Activated naive CD8-positive, alpha-beta T cell treated with anti-CD3 and anti-CD28 coated beads, Interleukin-2, amount 10 ng/mL, durations not matched to agents 7 days and 5 days (primary cell): ENCODE data around the gene SWT1. TPM values are rescaled to one million over a fixed set of nuclear protein-coding genes. Genes with fewer than 3 reads are reported as not detected.

Experiments
- ATAC-seq: fragments of 150-1000 bp; cut with Tn5 transposase; one replicate; pipeline ENCODE4 v1.10.0; 2021; ENCODE audit warnings: low read depth, moderate library complexity
- POLR2A ChIA-PET: fragments of 350-600 bp; sonication (Branson Sonifier 250); formaldehyde crosslinking; loops from one replicate; lab custom pipeline; 2021; ENCODE audit warnings: antibody characterized with exemption; lab: Charles Lee
- DNase-seq: peaks from one replicate; pipeline ENCODE4 v3.0.0; 2021
- H3K27ac Mint-ChIP-seq: one replicate; pipeline ENCODE4 v1.8.0; 2022; ENCODE audit warnings: mild to moderate bottlenecking, mixed read lengths
- H3K27me3 Mint-ChIP-seq: one replicate; pipeline ENCODE4 v1.8.0; 2022; ENCODE audit warnings: mild to moderate bottlenecking, moderate library complexity, mixed read lengths
- H3K36me3 Mint-ChIP-seq: one replicate; pipeline ENCODE4 v1.8.0; 2021; ENCODE audit warnings: mild to moderate bottlenecking, mixed read lengths
- H3K4me1 Mint-ChIP-seq: one replicate; pipeline ENCODE4 v1.8.0; 2021; ENCODE audit warnings: mixed read lengths
- H3K4me3 Mint-ChIP-seq: one replicate; pipeline ENCODE4 v1.8.0; 2022; ENCODE audit warnings: mild to moderate bottlenecking, moderate library complexity, mixed read lengths
- H3K9me3 Mint-ChIP-seq: one replicate; pipeline ENCODE4 v1.8.0; 2021; ENCODE audit warnings: mixed read lengths
- total RNA-seq, 2 experiments: library from RNA; stranded (reverse); gene quantifications; one replicate each; pipeline ENCODE4 v1.2.3, GENCODE V29; 2021

Gene SWT1, protein sequence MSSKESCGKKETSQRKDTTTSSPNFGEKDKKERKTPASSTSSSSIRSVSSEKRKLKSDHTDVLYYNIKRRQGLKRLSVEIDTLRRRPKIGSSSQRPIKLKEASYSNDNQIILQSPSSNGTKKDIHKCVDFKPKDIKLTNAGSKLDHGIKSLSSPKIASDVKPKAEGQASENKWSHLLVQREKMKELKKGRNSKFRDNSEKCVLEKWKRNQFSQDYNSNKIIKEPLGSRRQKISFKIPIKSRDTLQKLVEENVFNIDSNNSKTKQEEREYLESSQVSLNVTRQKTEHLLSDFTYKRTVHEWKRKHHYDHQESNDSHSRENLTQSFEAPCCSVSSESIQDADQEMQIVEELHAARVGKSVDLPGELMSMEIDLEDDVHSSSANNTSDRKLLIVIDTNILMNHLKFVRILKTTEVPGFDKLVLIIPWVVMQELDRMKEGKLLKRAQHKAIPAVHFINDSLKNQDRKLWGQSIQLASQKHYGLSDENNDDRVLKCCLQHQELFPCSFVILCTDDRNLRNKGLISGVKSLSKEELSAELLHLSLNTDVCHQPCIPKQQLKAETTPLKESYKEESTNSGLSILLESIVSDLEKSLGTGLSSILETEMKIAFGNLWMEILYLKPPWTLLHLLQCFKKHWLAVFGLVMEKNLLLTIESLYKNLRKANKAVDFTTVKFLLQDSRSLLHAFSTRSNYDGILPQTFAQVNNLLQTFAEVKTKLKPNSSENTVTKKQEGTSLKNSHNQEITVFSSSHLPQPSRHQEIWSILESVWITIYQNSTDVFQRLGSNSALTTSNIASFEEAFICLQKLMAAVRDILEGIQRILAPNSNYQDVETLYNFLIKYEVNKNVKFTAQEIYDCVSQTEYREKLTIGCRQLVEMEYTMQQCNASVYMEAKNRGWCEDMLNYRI
- total RNA-seq, result 1 to 10 TPM; 3.9 to 5.6 TPM

DNA sequence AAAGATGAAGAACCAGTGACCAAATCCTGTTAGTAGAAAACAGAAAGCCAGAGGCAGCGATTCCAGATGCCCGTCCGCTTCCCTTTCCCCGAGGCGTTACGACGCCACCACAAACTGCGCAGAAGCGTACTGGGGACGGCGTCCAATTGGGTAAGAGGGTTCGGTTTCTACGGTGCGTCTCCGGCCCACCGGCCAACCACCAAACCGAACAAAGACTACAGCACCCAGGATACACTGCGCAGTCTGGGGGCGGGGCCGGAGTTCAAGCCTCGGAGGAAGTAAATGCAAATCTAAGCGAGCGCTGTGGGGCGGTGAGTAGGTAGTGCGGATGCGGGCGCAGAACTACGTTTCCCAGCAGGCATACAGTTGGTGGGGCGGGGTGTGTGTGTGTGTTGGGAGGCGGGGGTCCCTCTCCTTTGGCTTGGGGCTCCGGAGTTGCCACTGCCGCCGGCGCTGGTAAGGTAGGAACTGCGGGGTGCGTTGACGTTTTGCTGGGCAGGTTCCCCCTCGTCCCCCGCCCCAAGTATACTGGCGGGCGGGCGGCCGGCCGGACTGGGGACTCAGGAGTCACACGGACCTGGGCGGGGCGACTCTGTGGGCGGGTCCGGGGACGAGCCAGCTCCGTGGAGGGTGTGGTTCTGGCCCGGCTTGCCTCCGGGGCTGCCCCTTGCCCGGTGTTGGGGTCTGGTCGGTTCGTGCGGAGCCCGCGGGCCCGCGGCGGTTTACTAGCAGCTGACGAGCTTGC is at the start of gene SWT1, which contains the start of gene TRMT1L:
Gene SWT1, plus strand, starts transcription at position 314 of the 745 bp plus-strand sequence. CDS start 3,675 bp downstream, outside the sequence.
Gene TRMT1L, minus strand, starts transcription at position 100 of the 745 bp plus-strand sequence. CDS start 241 bp downstream, outside the sequence.
- Mint-ChIP-seq H3K27me3 (no peaks in the 10 kb centered on the region), H3K4me1 (peaks cover 43% of the 10 kb centered on the region), H3K9me3 (no peaks in the 10 kb centered on the region), H3K27ac (peak within 1 kb of the TSS; percentile 100), H3K36me3 (peaks cover 11% of the 10 kb centered on the region), H3K4me3 (peak within 1 kb of the TSS; percentile 99)
- POLR2A ChIA-PET, result interaction anchor here (0.9 to 3.8 kb wide), 6 partner anchors 13 to 524 kb away, joined by 3 to 22 read pairs (median 11); partner anchors contain the start of genes EDEM3, IVNS1ABP and RNF2
- ATAC-seq (peak; percentile 95), DNase-seq (peak; percentile 97)

DNA sequence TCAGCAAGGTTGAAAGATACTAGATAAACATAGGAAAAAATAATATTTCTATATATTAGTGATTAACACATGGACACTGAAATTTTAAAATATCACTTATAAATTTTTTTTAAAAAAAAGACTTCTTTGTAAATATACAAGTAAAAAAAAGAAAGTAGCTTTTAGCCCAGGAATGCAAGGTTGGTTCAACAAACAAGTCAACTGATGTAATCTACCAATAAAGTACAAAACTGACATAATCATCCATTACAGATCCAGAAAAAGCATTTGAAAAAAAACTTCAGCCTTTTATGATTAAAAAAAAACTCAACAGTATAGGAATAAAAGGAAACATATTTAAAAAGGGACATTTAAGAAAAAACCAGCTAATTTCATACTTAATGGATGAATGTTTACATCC is 48.6 kb upstream of the SWT1 start:
- H3K27ac Mint-ChIP-seq, result no peak overlapping the region
- POLR2A ChIA-PET, result no interaction called here
- H3K9me3 Mint-ChIP-seq, result peaks cover 12% of the 10 kb centered on the region
- no peak for DNase-seq
- H3K27me3 Mint-ChIP-seq, result no peaks in the 10 kb centered on the region
- H3K36me3 Mint-ChIP-seq, result peaks cover 16% of the 10 kb centered on the region
- no peak overlapping the region for H3K4me3 Mint-ChIP-seq
- ATAC-seq, result no peak
- H3K4me1 Mint-ChIP-seq, result no peaks in the 10 kb centered on the region

DNA sequence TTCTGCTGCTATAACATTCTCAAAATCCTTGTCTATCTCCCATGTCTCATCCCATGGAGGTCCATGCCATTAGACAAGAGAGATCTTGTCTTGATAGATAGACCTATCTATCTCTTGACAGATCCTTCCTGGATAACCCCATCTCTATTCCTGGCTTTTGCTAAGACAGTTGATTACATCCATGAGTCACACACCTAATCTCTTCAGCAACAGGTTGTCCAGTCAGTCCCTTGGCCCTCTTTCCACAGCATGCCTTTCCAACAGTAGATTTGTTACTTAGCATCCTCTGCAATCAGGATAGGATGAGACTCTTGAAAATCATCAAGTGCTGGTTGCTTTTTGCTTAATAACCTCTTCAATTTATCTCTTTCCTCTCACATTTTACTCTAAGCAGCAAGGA is 46.8 kb upstream of the SWT1 start:
- POLR2A ChIA-PET, result no interaction called here
- no peak overlapping the region for H3K4me3 Mint-ChIP-seq
- H3K36me3 Mint-ChIP-seq, result peaks cover 7% of the 10 kb centered on the region
- DNase-seq (no peak), ATAC-seq (no peak)
- peaks cover 12% of the 10 kb centered on the region for H3K9me3 Mint-ChIP-seq
- H3K27me3 Mint-ChIP-seq, result no peaks in the 10 kb centered on the region
- no peak overlapping the region for H3K27ac Mint-ChIP-seq
- no peaks in the 10 kb centered on the region for H3K4me1 Mint-ChIP-seq

DNA sequence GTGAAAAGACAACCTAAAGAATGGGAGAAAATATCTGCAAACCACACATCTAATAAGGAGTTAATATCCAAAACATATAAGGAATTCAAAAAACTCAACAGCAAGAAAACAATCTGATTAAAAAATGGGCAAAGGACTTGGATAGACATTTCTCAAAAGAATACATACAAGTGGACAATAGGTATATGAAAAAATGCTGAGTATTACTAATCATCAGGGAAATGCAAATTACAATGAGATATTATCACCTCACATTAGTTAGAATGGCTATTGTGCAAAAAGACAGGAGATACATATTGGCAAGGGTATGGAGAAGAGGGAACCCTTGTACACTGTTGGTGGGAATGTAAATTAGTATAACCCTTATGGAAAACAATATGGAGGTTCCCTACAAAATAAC is 45.1 kb upstream of the SWT1 start:
- ATAC-seq (no peak), DNase-seq (no peak)
- Mint-ChIP-seq H3K36me3 (peaks cover 7% of the 10 kb centered on the region), H3K27ac (no peak overlapping the region), H3K4me3 (no peak overlapping the region), H3K9me3 (peaks cover 12% of the 10 kb centered on the region), H3K27me3 (no peaks in the 10 kb centered on the region), H3K4me1 (no peaks in the 10 kb centered on the region)
- POLR2A ChIA-PET, result no interaction called here

DNA sequence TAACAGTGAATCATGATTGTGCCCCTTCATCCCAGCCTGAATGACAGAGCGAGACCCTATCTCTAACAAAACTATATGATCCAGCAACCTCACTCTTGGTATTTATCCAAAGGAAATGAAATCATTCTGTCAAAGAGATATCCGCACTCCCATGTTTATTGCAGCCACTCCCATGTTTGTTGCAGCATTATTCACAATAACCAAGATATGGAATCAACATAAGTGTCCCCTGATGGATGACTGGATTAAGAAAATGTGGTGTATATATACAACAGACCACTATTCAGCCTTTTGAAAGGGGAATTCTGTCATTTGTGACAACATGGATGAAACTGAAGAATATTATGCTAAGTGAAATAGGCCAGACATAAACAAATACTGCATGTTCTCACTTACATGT is 44.6 kb upstream of the SWT1 start:
- Mint-ChIP-seq H3K36me3 (peaks cover 8% of the 10 kb centered on the region), H3K27me3 (no peaks in the 10 kb centered on the region), H3K27ac (no peak overlapping the region), H3K4me1 (no peaks in the 10 kb centered on the region), H3K9me3 (peaks cover 10% of the 10 kb centered on the region), H3K4me3 (no peak overlapping the region)
- DNase-seq (no peak), ATAC-seq (no peak)
- POLR2A ChIA-PET, result no interaction called here

DNA sequence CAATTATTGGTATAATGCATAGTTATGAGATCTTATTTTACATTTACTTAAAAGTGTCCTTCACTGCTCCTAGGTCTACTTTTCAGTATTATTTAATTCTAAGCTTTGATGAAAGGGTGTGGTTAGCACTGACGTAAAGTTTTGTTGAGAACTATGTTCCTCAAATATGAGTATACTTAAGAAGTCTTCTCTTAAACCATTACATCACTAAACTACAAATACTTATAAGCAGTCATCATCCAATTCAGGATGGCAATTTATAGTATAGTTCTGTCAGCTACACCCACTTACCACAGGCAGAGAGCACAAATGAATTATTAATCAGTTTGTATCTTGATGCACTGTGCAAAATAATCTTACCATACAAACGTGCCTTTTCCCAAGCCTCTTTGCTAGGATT is 27.3 kb upstream of the SWT1 start:
- Mint-ChIP-seq H3K27ac (no peak overlapping the region), H3K9me3 (peaks cover 4% of the 10 kb centered on the region), H3K4me3 (no peak overlapping the region), H3K4me1 (no peaks in the 10 kb centered on the region), H3K36me3 (peaks cover 33% of the 10 kb centered on the region), H3K27me3 (no peaks in the 10 kb centered on the region)
- POLR2A ChIA-PET, result no interaction called here
- DNase-seq, result no peak
- no peak for ATAC-seq

DNA sequence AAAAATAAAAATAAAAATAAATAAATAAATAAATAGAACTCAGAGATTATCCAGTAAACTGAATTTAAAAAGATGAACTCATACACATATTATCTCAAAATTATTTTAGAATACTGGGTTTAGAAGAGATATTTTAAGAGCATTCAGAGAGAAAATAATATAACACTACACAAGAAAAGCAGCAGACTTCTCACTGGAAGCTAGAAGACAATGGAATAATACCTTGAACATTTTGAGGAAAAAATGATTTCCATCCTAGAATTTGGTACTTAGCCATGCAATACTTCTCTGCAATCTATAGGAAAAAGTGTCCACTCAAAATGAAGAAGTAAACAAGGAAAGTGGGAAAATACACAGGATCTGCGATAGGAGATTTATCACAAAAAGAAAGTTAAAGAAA is 24.4 kb upstream of the SWT1 start:
- ATAC-seq, result no peak
- Mint-ChIP-seq H3K27me3 (no peaks in the 10 kb centered on the region), H3K36me3 (peaks cover 33% of the 10 kb centered on the region), H3K4me1 (peaks cover 2% of the 10 kb centered on the region), H3K27ac (no peak overlapping the region), H3K9me3 (peaks cover 4% of the 10 kb centered on the region), H3K4me3 (no peak overlapping the region)
- POLR2A ChIA-PET, result no interaction called here
- no peak for DNase-seq

DNA sequence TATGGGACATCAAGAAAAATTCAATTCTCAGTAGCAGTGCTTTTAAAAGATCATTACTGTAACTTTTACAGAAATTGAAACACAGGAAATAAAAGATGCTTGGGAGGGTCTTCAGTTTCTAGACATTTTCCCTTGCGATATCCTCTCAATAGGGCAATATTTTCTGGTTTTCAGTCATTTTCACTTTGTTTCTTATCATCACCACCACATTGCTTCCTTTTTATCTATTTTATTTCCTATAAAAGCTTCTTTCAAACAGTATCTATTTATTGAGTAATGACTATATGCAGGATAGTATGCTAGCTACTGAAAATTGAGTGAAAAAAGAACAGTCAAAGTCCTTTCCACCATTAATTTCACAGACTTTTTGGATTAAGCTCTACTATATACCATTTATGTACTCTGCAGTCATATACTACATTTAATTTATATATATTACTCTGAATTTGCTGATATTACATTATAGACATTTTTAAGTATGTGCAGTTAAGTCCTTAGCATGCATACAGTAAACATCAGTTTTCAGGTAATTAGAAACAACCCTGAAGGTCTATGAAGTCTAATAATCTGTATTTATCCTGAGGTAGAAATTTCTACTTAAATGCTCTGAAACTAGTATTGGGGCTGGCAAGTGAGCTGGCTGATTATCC is 18.9 kb upstream of the SWT1 start:
- no peak overlapping the region for H3K4me3 Mint-ChIP-seq
- no peaks in the 10 kb centered on the region for H3K27me3 Mint-ChIP-seq
- H3K27ac Mint-ChIP-seq, result no peak overlapping the region
- no peak for DNase-seq
- POLR2A ChIA-PET, result no interaction called here
- no peak for ATAC-seq
- peaks cover 4% of the 10 kb centered on the region for H3K4me1 Mint-ChIP-seq
- H3K36me3 Mint-ChIP-seq, result peaks cover 30% of the 10 kb centered on the region
- H3K9me3 Mint-ChIP-seq, result no peaks in the 10 kb centered on the region

DNA sequence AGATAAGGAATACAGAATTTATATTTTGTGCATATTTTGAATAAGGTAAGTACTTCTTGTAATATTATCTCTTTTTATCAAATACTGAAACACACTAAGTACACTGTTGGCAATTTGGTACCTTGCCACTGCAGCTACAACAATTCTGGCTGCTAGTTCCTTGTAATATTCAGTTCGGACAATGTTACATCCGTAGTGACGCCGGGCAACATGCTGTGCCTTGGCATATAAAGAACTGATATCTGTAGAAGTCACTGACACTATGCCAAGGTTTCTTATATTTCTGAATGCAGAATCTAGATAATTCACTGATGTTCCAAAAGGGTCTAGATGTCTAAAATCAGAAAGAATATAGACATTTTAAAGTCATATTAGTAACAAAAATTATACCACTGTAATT is 17.7 kb upstream of the SWT1 start:
- no peak for DNase-seq
- POLR2A ChIA-PET, result no interaction called here
- Mint-ChIP-seq H3K36me3 (peaks cover 23% of the 10 kb centered on the region), H3K9me3 (no peaks in the 10 kb centered on the region), H3K4me1 (peaks cover 4% of the 10 kb centered on the region), H3K27me3 (no peaks in the 10 kb centered on the region), H3K27ac (no peak overlapping the region), H3K4me3 (no peak overlapping the region)
- ATAC-seq, result no peak

DNA sequence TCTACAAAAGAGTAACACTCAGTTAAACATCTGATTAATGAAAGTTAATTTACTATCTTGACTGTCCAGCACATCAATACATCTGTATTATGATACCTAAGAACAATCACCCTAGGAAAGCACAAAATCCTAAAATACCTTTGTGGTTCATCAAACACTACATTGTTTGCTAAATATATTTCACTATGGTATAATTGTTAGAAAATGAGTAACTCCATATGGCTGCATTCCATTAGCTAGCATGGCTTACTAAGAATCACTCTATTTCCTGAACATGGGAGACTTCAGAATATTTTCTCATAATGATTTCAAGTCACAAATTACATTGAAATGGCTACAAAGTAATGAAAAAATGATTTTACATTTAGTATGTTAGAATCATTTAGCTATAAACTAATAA is 12.7 kb upstream of the SWT1 start:
- no peak overlapping the region for H3K4me3 Mint-ChIP-seq
- DNase-seq (no peak), ATAC-seq (no peak)
- POLR2A ChIA-PET, result no interaction called here
- no peaks in the 10 kb centered on the region for H3K9me3 Mint-ChIP-seq
- peaks cover 2% of the 10 kb centered on the region for H3K4me1 Mint-ChIP-seq
- H3K27me3 Mint-ChIP-seq, result no peaks in the 10 kb centered on the region
- no peak overlapping the region for H3K27ac Mint-ChIP-seq
- peaks cover 25% of the 10 kb centered on the region for H3K36me3 Mint-ChIP-seq

DNA sequence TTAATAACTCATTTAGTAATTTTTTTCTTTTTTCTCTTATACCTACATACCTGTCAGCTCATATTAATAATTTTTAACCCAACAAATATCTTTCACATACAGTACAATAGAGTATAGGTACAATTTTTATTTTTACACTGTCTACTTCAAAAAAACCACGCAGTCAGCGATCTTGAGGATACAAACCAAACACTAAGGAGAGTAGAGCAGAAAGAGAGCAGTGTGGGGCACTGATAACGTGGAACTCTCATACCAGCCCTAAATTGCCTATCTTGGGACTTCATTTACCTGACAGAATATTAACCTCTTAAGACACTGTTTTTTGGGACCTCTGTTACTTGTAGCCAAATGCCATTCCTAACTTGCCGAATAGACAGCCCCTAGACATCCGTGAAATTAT is 5.8 kb upstream of the SWT1 start:
- no peak overlapping the region for H3K4me3 Mint-ChIP-seq
- no peak for DNase-seq
- ATAC-seq, result no peak

DNA sequence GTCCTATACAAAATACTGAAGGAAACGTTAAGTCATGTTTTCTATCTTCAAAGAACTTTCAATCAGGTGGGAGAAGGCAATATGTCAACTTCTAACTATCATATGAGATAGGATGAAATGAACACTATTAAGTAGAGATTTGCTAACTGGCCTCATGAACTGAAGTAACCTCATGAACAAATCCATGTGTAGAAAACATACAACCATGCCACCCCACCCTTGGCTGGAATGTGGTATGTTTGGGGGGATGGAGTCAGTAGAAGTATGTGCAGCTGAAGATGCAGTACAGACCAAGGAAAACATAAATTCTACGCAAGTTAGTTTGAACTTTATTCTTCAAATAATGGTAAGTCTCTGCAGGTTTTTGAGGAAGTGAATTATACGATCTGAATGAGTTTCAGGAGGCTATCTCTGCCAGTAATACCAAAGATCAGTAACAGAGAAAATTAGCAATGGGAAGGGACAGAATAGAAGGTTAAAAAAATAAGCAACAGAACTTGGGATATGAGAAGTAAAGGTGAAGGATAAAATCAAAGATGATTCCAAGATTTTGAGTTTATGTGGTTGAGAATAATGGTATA is 4.7 kb upstream of the SWT1 start:
- Mint-ChIP-seq H3K4me1 (peaks cover 19% of the 10 kb centered on the region), H3K4me3 (no peak overlapping the region), H3K27ac (peak overlapping the region; percentile 6), H3K36me3 (peaks cover 26% of the 10 kb centered on the region), H3K27me3 (no peaks in the 10 kb centered on the region), H3K9me3 (no peaks in the 10 kb centered on the region)
- DNase-seq, result no peak
- POLR2A ChIA-PET, result interaction anchor here (0.6 kb wide), 1 partner anchor 532 kb away, joined by 3 read pairs; no protein-coding TSS in a partner anchor
- no peak for ATAC-seq

More for the DNA sequence above, 5.8 kb upstream of the SWT1 start:
- POLR2A ChIA-PET, result no interaction called here
- Mint-ChIP-seq H3K27me3 (no peaks in the 10 kb centered on the region), H3K36me3 (peaks cover 26% of the 10 kb centered on the region), H3K27ac (no peak overlapping the region), H3K4me1 (peaks cover 19% of the 10 kb centered on the region), H3K9me3 (no peaks in the 10 kb centered on the region)
